Measurements from ENCODE around the gene DYNLT5. TPM values are rescaled to one million over a fixed set of nuclear protein-coding genes. Genes with fewer than 3 reads are reported as not detected.

The DYNLT5 gene
- 1 to 10 TPM; 1.3 to 3.1 TPM for total RNA-seq
- 1 to 10 TPM in 1 of 2 donors, under 1 TPM in 1; 0.55 to 1.8 TPM for polyA plus RNA-seq

DNA sequence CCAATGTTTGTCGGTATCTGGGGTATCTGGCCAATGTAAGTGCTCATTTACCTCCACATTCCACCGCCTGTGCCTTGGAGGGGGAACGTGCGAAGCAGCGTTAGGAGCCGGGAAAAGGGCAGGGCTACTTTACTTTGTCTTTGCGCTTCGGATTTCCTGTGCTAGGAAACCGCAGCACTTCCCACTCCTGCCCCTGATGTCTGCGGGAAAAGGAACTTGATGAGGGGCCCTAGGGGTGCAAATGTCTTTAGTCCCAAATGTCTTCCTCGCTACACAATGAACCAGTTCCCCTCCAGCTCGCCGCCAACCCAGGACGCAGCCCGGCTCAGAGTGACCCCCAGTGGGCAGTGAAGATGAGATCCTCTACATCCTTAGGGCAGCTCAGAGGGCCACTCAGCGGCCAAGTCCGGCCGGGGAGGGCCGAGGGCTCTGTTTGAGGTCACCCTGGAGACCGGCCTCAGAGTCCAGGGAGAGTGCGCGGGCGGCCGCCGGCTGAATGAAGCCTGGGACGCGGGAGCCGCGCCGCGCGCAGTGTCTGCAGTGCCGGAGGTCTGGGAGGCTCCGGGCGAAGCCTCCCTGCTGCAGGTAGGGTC, at the start of gene DYNLT5:
DYNLT5 (plus strand) TSS at position 460 of the 593 bp plus-strand sequence. CDS start 2,200 bp downstream, outside the sequence.
- peaks cover 8 to 30% (median 15%) of the 10 kb centered on the region in 4 donors for H3K4me1 ChIP-seq (ENCODE audit: control insufficient read depth in 4 of 4, insufficient read depth in 4 of 4, low read length in 3 of 4)
- TF ChIP-seq RXRA (IDR thresholded peaks at IDR 0.05) = peak in 1 of 2 donors; percentile 22
- TF ChIP-seq NR2F2 (IDR thresholded peaks at IDR 0.05) = no peak
- TF ChIP-seq RAD21 (IDR thresholded peaks at IDR 0.05) = peak in 1 of 2 donors; percentile 36
- peak in 1 of 2 donors; percentile 50 for TF ChIP-seq HNF4A (conservative IDR thresholded peaks at IDR 0.05)
- no peak for TF ChIP-seq ZBTB33 (IDR thresholded peaks at IDR 0.05)
- no peaks in the 10 kb centered on the region for H3K9me3 ChIP-seq (ENCODE audit: control insufficient read depth in 4 of 4, low read length in 3 of 4)
- 16% methylated on average over 35 of the region's 35 CpGs for WGBS
- peak within 1 kb of the TSS; percentile 6 to 49 for H3K27ac ChIP-seq (ENCODE audit: low read depth in 1 of 2, low read length in 2 of 2)
- peak; percentile 67 for DNase-seq (ENCODE audit: low spot score)
- H3K27me3 ChIP-seq (ENCODE audit: control insufficient read depth in 4 of 4, insufficient read depth in 4 of 4, low read length in 3 of 4) = no peaks in the 10 kb centered on the region
- no peaks in the 10 kb centered on the region for H3K36me3 ChIP-seq (ENCODE audit: control insufficient read depth in 4 of 4, insufficient read depth in 3 of 4, low read depth in 1 of 4, low read length in 3 of 4)
- peak within 1 kb of the TSS; percentile 44 to 61 (median 55) for H3K4me3 ChIP-seq (ENCODE audit: low read depth in 1 of 3, low read length in 3 of 3)
- no peak within 1 kb of the TSS for H3K9ac ChIP-seq (ENCODE audit: low read depth in 1 of 2, low read length in 2 of 2)

DNA sequence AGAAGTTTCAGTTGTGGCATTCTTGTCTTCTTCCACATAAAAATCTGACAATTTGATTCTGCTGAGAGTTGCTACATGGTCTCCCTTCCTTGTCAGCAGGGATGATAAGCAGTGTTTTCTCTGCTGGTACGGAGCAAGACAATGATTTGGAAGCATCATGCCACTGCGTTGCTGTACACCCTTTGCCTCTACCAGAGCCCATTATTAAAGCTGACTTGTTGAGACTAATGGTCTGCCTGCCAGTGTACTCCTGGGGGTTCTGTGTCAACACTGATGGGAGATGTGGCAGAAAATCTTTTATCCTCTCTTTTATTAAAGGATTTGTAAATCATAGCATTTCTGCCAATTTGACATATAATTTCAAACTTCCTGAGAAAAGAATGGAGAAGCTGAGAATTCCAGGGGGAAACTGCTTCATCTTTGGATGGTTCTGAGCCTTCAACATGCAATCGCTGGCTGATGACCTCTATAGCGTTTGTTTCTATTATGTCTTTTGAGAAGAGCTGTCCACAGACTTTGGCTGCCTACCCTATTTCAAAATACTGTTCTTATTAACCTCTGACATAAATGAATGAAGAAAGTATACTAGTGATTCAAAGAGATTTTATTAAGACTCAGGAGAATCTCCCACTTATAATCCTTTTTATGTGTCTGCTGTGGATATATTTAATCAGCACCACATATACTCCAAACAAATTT, 47.9 kb upstream of the DYNLT5 start:
- Histone ChIP-seq H3K9me3 (ENCODE audit: control insufficient read depth in 4 of 4, low read length in 3 of 4) (no peaks in the 10 kb centered on the region), H3K27ac (ENCODE audit: low read depth in 1 of 2, low read length in 2 of 2) (no peak overlapping the region), H3K36me3 (ENCODE audit: control insufficient read depth in 4 of 4, insufficient read depth in 3 of 4, low read depth in 1 of 4, low read length in 3 of 4) (no peaks in the 10 kb centered on the region), H3K4me1 (ENCODE audit: control insufficient read depth in 4 of 4, insufficient read depth in 4 of 4, low read length in 3 of 4) (peaks cover 0 to 5% (median 0%) of the 10 kb centered on the region in 4 donors), H3K9ac (ENCODE audit: low read depth in 1 of 2, low read length in 2 of 2) (no peak overlapping the region), H3K4me3 (ENCODE audit: low read depth in 1 of 3, low read length in 3 of 3) (no peak overlapping the region), H3K27me3 (ENCODE audit: control insufficient read depth in 4 of 4, insufficient read depth in 4 of 4, low read length in 3 of 4) (no peaks in the 10 kb centered on the region)
- 81% methylated on average over 4 of the region's 4 CpGs for WGBS
- TF ChIP-seq FOXA2 (IDR thresholded peaks at IDR 0.05) (no peak), GABPA (IDR thresholded peaks at IDR 0.05 in 1 of 2, conservative IDR thresholded peaks at IDR 0.05 in 1 of 2) (no peak)
- DNase-seq (ENCODE audit: low spot score) = no peak

- no peak overlapping the region for H3K4me3 ChIP-seq (ENCODE audit: low read depth in 1 of 3, low read length in 3 of 3)
- TF ChIP-seq TAF1 (conservative IDR thresholded peaks at IDR 0.05) (no peak), FOXA2 (IDR thresholded peaks at IDR 0.05) (peak; percentile 33), RXRA (IDR thresholded peaks at IDR 0.05) (peak in 1 of 2 donors; percentile 26), REST (IDR thresholded peaks at IDR 0.05) (no peak), NR2F2 (IDR thresholded peaks at IDR 0.05) (no peak), ZBTB33 (IDR thresholded peaks at IDR 0.05) (no peak), SP1 (IDR thresholded peaks at IDR 0.05) (peak; percentile 7), GABPA (IDR thresholded peaks at IDR 0.05 in 1 of 2, conservative IDR thresholded peaks at IDR 0.05 in 1 of 2) (no peak), HNF4A (conservative IDR thresholded peaks at IDR 0.05) (peak; percentile 55 to 56), YY1 (IDR thresholded peaks at IDR 0.05) (no peak)
- TF ChIP-seq, protein P1, sequence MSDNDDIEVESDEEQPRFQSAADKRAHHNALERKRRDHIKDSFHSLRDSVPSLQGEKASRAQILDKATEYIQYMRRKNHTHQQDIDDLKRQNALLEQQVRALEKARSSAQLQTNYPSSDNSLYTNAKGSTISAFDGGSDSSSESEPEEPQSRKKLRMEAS (IDR thresholded peaks at IDR 0.05) = no peak
- TF ChIP-seq, protein P2, sequence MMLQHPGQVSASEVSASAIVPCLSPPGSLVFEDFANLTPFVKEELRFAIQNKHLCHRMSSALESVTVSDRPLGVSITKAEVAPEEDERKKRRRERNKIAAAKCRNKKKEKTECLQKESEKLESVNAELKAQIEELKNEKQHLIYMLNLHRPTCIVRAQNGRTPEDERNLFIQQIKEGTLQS (IDR thresholded peaks at IDR 0.05) = no peak
- H3K9ac ChIP-seq (ENCODE audit: low read depth in 1 of 2, low read length in 2 of 2) = no peak overlapping the region
- H3K27ac ChIP-seq (ENCODE audit: low read depth in 1 of 2, low read length in 2 of 2) = no peak overlapping the region
- no peaks in the 10 kb centered on the region for H3K27me3 ChIP-seq (ENCODE audit: control insufficient read depth in 4 of 4, insufficient read depth in 4 of 4, low read length in 3 of 4)
- H3K36me3 ChIP-seq (ENCODE audit: control insufficient read depth in 4 of 4, insufficient read depth in 3 of 4, low read depth in 1 of 4, low read length in 3 of 4) = no peaks in the 10 kb centered on the region
- no peak for DNase-seq (ENCODE audit: low spot score)
- peaks cover 0 to 5% (median 0%) of the 10 kb centered on the region in 4 donors for H3K4me1 ChIP-seq (ENCODE audit: control insufficient read depth in 4 of 4, insufficient read depth in 4 of 4, low read length in 3 of 4)
- WGBS = 43% methylated on average over 5 of the region's 5 CpGs
- no peaks in the 10 kb centered on the region for H3K9me3 ChIP-seq (ENCODE audit: control insufficient read depth in 4 of 4, low read length in 3 of 4)
Measured at GRCh38 chr1:66705110-66705509, 47.1 kb upstream of the DYNLT5 start.

All from liver (tissue), 9 donors.